HL-60 (cell line): ENCODE data around the gene CFAP100.

Experiments
- DNase-seq, 2 experiments: peaks; one replicate each; pipeline ENCODE4 v3.0.0-alpha.2; 2010 to 2020; ENCODE audit warnings: low read depth in 1 of 2, low spot score in 1 of 2
- H3K27ac ChIP-seq: fragments of 250-450 bp; sonication (Bioruptor Pico); replicated peaks from 2 replicates; pipeline ENCODE4 v1.5.1; 2020; ENCODE audit warnings: mild to moderate bottlenecking, moderate library complexity
- H3K27me3 ChIP-seq: fragments of 250-450 bp; sonication (Bioruptor Pico); 2 replicates; pipeline ENCODE4 v1.5.1; 2021; ENCODE audit warnings: mild to moderate bottlenecking, moderate library complexity; ENCODE audit not compliant: insufficient read depth, poor library complexity, severe bottlenecking
- H3K4me3 ChIP-seq: replicated peaks from 2 replicates; pipeline ENCODE4 v1.5.1; 2011; ENCODE audit warnings: mild to moderate bottlenecking, control low read depth, low read length; ENCODE audit not compliant: insufficient read depth
- GABPA ChIP-seq: IDR thresholded peaks from 2 replicates; pipeline ENCODE4 v1.6.1; 2012; ENCODE audit warnings: low read depth
- POLR2AphosphoS5 ChIP-seq: IDR thresholded peaks from 2 replicates; pipeline ENCODE4 v1.6.1; 2012; ENCODE audit warnings: low read depth
- REST ChIP-seq: IDR thresholded peaks from 2 replicates; pipeline ENCODE4 v1.6.1; 2012; ENCODE audit warnings: low read depth; ENCODE audit not compliant: insufficient replicate concordance
- SPI1 ChIP-seq: IDR thresholded peaks from 2 replicates; pipeline ENCODE4 v1.6.1; 2012; ENCODE audit warnings: low read depth, mild to moderate bottlenecking, borderline replicate concordance
- TF ChIP-seq, protein P1 (sequence below): IDR thresholded peaks from one replicate; pipeline ENCODE4 v1.5.1; 2011; ENCODE audit warnings: low read length, control low read depth, inconsistent platforms; ENCODE audit not compliant: insufficient read depth

Gene CFAP100

DNA sequence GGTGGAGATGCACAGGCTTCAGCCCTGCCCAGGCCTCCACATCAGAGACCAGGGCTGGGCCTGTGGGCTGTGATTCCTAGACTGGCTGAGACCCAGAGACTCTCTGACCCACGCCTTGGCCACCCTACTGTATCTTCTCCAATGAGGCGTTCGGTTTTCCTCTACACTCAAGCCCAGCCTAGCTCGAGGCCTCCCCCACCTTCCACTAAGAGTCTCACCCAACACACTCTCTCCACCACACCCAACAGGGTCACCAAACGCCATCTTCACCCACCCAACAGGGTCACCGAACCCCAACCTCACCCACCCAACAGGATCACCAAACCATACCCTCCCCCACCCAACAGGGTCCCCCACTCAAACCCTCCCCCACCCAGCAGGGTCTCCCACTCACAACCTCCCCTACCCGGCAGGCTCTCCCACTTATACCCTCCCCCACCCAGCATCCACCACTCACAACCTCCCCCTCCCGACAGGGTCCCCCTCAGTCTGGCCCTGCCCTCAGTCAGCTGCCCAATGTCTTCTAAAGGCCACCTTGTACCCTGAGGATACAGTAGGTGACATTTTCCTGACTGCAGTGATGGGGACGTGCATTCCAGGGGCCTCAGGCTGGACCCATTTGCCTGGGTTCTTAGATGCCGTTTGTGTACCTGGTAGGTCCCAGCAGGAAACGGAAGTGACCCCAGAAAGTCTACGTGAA lies 20.4 kb downstream of the CFAP100 start:
- Histone ChIP-seq H3K27ac (no peak overlapping the region), H3K4me3 (no peak overlapping the region), H3K27me3 (peaks cover 19% of the 10 kb centered on the region)
- no peak for DNase-seq
- TF ChIP-seq GABPA (no peak), POLR2AphosphoS5 (no peak), REST (no peak), SPI1 (no peak)
- TF ChIP-seq, protein P1, sequence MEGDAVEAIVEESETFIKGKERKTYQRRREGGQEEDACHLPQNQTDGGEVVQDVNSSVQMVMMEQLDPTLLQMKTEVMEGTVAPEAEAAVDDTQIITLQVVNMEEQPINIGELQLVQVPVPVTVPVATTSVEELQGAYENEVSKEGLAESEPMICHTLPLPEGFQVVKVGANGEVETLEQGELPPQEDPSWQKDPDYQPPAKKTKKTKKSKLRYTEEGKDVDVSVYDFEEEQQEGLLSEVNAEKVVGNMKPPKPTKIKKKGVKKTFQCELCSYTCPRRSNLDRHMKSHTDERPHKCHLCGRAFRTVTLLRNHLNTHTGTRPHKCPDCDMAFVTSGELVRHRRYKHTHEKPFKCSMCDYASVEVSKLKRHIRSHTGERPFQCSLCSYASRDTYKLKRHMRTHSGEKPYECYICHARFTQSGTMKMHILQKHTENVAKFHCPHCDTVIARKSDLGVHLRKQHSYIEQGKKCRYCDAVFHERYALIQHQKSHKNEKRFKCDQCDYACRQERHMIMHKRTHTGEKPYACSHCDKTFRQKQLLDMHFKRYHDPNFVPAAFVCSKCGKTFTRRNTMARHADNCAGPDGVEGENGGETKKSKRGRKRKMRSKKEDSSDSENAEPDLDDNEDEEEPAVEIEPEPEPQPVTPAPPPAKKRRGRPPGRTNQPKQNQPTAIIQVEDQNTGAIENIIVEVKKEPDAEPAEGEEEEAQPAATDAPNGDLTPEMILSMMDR = no peak

DNA sequence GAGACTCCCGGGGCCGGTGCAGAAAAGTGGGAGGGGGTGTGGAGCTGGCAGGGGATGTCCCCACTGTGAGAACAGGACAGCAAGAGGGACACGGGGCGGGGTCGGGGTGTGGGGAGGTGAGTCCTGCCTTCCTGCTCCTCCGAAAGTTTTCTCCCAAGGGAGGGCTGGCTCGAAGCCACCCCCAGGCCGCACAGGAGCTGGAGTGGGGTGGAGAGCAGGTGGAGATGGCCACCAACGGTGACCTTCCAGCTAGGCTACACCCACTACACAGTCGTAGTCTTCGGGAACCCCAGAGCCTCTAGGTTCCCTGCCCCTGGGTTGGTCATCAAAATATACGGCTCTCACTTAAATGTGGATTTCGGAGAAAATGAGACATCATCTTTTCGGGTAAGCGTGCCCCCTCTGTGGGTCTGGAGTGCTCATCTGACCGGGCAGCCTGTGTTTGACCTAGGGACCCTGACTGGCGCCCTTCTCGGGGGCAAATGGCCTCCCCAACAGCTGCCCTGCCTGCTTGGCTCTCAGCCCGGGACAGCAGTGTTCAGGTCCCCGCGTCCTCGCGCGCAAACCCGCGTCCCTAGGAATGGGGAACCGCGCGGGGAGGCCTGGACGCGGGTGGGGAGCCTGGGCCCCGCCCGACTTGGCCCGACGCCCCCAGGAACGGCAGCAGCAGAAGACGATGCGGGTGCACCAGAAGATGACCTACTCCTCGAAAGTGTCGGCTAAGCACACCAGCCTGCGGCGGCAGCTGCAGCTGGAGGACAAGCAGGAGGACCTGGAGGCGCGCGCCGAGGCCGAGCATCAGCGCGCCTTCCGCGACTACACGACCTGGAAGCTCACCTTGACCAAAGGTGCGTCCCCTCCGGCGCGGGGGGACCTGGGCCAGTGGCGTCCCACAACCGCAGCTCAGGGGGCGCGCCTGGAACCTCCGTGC lies 21.2 kb downstream of the CFAP100 start:
- no peak for DNase-seq
- TF ChIP-seq REST (no peak), GABPA (no peak), POLR2AphosphoS5 (no peak), SPI1 (no peak)
- TF ChIP-seq, protein P1 = no peak
- no peak overlapping the region for H3K27ac ChIP-seq
- peaks cover 17% of the 10 kb centered on the region for H3K27me3 ChIP-seq
- H3K4me3 ChIP-seq = no peak overlapping the region

GRCh38 chr3:126416943-126417342 lies 22.2 kb downstream of the CFAP100 start:
- Histone ChIP-seq H3K4me3 (no peak overlapping the region), H3K27ac (no peak overlapping the region), H3K27me3 (peaks cover 11% of the 10 kb centered on the region)
- no peak for TF ChIP-seq GABPA
- TF ChIP-seq POLR2AphosphoS5 = no peak
- TF ChIP-seq REST = no peak
- no peak for TF ChIP-seq SPI1
- TF ChIP-seq, protein P1 = no peak
- DNase-seq = no peak
